HG03521 (cell line): ENCODE measurements around the gene CASP8AP2.
"Not testable (repeated sequence)": the region's sequence is repeated elsewhere in the genome, so short reads cannot be mapped to it uniquely, and the experiment has no call there.

Experiments
- ATAC-seq: cut with Tn5 transposase; IDR thresholded peaks from one replicate; pipeline ENCODE4 v1.9.1; 2021; ENCODE audit warnings: mild to moderate bottlenecking, moderate library complexity; ENCODE audit not compliant: unreplicated experiment

Gene CASP8AP2

DNA sequence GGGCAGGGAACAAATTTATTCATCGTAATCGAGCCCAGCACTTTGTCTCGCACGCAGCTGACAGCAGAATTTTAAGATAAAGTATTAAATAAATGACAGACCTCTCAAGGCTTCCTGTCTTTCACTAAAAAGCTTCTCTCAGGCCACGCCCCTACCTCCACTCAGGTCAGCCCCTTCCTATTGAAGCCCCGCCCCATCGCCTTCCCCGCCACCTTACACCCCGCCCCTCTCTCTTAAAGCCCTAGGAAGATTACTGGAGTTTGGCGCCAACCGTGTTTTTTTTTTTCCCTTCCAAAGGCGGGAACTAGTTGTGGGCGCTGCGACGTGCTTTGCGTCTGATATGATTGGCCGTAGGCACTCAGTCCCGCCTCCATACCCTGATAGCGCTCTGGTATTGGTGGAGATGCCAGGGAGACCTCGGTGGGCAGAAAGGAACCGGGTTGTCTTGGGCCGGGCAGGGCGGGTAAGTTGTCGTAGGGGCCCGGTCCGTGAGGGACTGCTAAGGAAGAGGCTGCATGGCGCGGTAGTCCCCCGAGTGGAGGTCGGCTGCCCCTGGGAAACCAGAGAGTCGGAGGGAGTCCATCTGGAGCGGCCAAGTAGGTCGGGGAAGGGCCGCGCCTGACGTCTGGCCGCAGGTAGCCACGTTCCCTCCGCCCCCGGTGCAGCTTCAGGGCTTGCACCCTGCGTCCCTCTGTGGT, at the start of gene CASP8AP2:
Gene CASP8AP2, plus strand, starts transcription at position 409 of the 698 bp plus-strand sequence.
- ATAC-seq = peak; percentile 97

DNA sequence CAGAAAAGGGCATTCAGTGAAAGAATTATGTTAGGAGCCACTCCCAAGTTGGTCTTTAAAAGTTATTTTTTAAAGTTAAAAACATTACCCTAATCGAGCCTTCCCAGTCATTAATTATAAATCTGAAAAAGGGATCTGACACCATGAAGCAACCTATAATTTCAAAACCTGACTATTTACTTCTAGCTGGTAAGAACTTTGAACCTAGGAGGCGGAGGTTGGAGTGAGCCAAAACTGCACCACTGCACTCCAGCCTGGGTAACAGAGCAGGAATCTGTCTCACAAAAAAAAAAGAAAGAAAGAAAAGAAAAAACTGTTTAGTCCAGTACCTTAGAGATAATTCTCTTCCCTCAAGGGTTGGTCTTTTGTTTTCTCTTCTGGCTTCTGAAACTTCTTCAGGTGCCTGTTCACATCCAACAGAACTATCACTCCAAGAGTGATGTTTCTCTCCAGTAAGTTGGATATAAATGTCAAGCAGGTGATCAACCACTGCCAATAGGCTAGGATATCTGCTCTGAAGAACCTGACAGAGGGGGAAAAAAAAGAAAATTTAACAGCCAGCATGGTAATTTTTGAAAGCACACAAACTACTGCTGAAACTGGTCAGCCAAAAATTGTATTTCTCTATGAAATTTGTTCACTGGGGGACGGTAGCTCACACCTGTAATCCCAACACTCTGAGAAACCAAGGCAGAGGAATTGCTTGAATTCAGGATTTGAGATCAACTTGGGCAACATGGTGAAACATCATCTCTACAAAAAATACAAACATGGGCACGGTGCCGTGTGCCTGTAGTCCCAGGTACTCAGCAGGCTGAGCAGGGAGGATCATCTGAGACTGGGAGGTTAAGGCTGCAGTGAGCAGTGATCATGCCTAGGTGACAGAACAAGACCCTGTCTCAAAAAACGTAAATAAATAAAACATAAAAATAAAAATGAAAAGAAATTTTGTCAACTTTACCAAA, 48.3 kb upstream of the CASP8AP2 start:
- ATAC-seq = no peak

DNA sequence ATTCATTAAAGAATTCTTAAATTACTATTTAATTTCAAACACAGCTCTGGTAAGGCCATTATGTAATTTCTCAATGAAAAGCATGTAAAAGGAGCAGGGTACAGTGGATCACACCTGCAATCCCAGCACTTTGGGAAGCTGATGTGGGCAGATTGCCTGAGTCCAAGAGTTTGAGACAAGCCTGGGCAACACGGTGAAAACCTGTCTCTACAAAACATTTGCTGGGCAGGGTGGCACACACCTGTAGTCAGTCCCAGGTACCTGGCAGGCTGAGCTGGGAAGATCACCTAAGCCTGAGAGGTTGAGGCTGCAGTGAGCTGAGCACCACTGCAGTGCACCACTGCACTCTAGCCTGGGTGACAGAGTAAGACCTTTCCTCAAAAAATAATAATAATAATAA, 47.5 kb upstream of the CASP8AP2 start:
- ATAC-seq = no peak

DNA sequence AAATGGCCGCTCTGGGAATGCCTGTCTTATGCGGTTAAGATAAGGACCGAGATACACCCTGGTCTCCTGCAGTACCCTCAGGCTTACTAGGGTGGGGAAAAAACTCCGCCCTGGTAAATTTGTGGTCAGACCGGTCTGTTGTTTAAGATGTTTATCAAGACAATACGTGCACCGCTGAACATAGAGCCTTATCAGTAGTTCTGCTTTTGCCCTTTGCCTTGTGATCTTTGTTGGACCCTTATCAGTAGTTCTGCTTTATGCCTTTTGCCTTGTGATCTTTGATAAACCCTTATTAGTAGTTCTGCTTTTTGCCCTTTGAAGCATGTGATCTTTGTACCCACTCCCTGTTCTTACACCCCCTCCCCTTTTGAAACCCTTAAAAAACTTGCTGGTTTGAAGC, 46.4 kb upstream of the CASP8AP2 start:
- not testable (repeated sequence) for ATAC-seq

DNA sequence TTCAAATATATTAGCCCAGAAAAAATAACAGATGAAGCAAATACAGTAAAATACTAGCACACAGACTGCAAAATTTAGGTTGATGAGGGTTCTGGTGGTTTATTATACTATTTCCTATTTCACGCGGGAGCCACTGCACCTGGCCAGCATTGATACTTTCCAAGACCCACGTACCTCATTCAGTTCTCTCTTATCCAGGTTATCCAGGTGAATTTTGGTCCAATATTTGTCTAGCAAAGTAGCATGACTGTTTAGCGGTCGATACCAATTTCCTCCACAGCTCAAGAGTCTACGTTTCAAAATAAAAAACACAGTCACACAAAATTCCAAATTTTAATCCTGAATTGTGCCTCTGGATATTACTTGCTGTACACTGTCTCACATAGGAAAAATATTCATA, 44.8 kb upstream of the CASP8AP2 start:
- no peak for ATAC-seq

DNA sequence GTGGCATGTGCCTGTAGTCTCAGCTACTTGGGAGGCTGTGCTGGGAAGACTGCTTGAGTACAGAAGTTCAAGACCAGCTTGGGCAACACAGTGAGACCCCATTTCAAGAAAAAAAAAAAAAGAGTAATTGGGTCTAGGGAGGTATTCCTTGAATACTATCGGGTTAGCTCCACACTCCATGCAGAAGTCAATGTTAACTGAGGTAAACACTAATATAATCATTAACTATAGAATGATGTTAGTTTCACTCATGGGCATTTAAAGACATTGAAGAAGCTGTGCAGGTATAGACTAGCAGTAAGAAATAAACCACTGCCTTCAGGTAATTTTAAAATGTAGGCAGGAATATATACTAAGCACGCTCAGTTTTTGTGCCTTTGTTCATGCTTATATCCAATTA, 42.7 kb upstream of the CASP8AP2 start:
- ATAC-seq = no peak

DNA sequence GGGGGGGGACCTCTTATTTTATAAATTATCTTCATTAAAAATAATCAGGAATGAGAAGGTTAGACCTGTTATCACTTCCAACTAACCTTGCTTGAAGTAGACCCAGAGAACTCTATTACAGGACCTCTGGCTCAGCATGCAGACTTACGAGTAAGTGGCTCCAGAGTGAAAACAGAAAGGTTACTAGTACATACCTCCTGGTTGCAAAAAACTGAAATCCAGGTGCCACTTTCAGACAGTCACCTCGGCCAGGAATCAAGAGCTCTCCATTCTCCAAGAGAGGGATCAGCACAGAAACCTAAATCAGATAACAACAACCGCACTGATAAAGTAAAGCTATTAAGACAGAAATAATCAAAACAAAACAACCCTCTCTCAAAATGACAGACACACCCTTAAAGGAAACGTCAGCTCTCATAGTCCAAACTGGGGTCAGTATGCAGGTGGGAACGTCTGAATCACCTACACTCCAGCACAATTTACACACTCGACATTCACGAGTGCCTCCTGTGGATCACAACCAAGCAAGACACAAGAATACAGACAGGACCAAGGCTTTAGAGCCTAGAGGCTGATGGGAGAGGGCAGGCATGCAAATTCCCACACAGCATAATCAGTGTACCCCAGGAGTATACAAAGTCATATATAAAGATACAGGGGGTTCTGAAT, 41.9 kb upstream of the CASP8AP2 start:
- no peak for ATAC-seq

DNA sequence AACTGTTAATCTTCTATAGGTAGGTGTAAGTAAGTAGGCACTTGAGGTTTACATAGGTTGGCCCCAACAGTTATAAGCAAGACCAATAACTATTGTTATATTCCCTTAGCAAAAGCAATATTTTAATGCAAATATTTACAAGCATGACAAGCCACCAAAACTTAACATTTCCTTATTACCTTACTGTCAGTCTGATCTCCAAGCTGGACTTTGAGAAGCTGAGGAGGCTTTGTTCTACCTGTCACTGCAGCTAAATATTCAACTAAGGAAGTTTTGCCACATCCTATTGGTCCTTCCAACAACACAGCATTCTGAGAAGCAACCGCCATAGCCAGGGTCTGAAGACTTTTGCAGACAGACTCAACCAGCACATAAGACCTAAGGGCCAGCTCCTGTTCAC, 39.7 kb upstream of the CASP8AP2 start:
- ATAC-seq = no peak

DNA sequence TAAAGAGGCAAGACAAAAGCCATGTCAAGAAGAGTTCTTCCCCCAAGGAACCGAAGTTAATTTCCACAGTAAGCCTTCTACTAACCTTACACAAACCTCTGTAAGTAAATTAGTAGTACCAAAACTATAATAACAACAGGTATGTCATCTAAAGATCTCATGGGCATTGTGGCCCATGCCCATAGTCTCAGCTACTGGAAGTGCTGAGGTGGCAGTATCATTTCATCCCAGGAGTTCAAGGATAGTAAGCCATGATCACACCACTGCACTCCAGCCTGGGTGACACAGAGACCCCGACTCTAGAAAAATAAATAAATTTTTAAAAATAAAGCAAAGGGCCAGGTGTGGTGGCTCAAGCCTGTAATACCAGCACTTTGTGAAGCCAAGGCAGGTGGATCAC, 39.3 kb upstream of the CASP8AP2 start:
- no peak for ATAC-seq

DNA sequence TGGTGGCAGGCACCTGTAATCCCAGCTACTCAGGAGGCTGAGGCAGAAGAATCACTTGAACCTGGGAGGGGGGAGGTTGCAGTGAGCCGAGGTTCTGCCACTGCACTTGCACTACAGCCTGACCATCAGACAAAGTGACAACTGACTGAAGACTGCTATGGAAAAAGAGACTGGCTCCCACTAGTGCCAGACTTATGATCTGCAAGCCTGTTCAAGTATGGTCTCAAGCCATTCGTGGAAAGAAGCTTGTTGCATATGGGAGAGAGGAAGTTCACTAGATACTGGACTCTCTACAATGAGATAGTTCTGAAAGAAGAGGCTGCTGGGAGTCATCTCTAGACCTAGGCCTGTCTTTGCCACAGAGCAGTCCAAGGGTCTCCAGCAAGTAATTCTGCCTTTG, 36.8 kb upstream of the CASP8AP2 start:
- ATAC-seq = peak; percentile 61

DNA sequence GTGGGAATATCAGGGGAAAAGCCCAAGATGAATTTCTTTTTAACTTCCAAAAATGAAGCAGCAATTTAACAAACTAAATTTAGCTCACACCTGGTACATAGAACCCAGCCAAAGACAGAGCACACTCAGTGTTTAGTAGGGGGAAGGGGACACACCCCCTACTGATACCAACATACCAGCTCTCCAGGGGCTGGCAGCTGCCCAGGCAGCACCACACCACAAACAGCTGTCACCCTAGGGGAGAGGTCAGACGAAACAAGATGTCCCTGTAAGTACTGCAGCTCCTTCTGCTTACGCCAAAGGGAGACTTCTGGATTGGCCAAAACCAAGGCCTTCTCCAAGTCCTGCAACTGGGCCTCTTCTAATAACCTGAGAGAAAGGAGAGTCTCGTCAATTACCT, 36.1 kb upstream of the CASP8AP2 start:
- no peak for ATAC-seq

DNA sequence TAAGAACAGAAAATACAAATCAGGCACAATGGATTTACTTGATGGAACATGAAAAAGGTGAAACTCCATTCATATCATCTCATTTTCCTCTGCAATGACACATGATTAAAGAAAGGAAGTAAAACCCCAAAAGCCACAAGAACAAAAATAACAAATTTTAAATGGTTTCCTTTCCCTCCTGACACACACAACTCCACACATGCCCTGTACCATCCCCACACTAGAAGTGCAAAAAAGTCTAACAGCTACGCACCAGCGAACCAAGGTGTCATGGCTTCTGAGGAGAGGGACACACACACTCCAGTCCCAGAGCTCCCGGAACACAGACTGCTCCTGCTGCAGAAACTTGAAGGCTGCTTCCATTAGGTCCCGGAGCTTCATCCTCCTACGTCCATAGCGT, 35.4 kb upstream of the CASP8AP2 start:
- ATAC-seq = no peak

DNA sequence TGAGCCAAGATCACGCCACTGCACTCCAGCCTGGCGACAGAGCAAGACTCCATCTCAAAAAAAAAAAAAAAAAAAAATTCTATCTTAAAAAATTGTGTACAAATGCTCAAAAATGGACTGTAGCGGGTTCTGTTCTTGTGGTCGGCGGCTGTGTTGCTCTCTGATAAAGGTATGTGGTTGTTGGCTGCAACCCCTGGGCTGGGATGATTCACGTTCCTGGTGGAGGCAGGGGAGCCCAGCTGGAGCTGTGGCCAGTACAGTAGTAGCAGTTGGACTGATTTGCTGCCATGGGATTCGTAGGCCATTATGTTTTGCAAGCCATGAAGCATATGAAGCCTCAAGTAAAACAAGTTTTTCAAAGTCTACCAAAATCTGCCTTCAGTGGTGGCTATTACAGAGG, 32.4 kb upstream of the CASP8AP2 start:
- no peak for ATAC-seq

DNA sequence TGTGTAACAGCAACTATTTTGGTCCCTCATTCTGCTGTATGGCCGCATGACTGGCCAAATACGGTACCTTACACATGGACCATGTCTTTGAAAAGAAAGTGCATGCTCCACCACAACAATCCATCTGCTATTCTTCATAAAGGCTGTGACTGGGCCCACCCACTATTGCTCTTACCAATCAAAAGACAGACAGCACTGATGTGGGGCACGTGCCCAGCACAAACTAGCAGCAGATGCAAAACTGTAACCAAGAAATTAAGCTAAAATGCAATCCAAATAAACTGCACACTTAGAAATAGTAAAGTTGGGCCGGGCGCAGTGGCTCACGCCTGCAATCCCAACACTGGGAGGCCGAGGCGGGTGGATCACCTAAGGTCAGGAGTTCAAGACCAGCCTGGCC, 30.6 kb upstream of the CASP8AP2 start:
- no peak for ATAC-seq

DNA sequence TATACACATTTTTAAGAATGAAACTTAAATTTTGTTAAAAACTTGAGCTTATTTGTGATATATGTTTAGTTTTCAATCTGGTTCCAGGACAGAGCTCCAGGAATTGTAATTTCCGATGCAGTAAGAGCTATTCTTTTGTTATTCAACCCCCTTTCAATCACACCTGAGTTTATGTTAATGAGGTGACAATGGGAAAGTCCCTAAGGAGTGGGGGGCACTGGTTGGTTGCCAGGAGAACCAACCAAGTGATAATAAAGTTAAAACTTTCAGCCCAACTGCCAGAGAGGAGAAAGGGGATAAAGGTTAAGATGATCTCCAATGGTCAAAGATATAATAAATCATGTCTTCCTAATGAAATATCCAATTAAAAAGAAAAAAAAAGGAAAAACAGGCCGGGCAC, 29.9 kb upstream of the CASP8AP2 start:
- ATAC-seq = no peak

DNA sequence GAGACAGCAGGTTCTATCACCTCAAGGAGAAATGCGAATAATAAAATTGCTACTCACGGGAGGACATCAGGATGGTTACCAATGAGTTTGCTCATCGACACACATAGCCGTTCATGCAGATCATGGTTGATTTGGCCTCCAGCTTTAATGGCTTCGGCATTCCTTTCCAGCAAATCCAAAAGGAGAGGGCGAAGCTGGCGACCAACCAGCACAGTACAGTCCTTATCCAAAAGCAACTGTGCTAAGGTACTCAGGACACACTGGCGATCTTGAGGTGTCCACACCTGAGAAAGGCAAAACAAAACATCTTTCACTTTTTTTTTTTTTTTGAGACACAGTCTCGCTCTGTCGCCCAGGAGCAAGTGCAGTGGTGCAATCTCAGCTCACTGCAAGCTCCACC, 26.4 kb upstream of the CASP8AP2 start:
- ATAC-seq = no peak

DNA sequence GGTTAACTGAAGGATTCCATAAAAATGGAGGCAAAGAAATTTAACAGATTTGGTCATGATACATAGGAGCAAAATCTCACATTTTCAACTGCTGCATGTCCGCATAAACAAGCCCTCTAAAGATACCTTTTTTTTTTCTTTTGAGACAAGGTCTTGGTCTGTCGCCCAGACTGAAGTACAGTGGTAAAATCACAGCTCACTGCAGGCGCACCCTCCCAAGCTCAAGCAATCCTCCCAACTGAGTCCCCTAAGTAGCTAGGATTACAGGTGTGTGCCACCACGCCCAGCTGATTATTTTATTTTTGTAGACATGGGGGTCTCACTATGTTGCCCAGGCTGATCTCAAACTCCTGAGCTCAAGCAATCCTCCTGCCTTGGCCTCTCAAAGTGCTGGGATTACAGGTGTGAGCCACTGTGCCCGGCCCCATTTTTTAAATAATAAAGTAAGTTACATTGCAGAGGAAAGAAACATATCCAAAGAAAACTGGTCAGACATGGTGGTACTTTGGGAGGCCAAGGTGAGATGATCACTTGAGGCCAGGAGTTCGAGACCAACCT, 23.8 kb upstream of the CASP8AP2 start:
- no peak for ATAC-seq

DNA sequence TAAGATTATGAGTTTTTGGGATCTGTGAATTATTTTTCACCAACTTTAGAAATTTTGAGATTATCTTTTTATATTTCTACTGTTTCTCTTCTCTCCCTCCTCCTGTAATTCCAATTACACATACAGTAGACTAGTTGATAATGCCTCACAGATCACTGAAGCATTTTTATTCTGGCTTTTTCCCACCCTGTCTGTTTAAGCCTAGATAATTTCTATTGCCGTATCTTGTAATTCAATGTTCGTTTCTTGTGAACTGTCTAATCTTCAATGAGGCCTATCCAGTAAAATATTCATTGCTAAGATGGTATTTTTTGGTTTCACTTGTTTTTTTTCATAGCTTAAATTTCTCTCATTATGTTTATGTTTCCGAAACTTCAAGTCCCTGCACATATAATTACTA, 22.1 kb upstream of the CASP8AP2 start:
- ATAC-seq = no peak

DNA sequence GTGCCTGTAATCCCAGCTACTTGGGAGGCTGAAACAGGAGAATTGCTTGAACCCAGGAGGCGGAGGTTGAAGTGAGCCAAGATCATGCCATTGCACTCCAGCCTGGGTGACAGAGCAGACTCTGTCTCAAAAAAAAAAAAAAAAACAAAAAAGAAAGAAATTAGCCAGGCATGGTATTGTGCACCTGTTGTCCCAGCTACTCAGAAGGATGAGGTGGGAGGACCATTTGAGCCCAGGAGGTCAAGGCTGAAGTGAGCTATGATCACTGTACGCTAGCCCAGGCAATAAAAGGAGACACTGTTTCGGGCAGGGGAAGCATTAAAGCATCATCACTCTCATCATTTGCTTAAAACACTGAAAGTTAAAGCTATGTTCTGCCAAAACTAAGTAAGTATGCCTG, 16.3 kb upstream of the CASP8AP2 start:
- not testable (repeated sequence) for ATAC-seq

DNA sequence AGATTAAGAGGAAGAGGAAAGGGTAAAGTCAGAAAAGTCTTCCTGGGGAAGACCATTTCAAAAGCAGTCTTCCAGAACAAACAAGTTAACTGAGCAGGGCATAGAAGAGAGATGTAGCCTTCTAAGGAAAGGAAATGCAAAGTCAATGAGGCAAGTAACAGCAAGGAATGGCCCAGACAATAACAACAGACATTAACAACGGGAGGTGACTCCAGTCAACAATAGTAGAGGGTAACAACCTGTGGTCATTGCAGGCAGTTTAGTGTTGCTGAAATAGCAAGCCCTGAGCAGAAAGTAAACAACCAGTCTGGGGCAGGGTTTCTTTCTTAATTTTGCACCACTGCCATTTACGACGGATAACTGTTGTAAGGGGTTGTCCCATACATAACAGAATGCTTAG, 12.2 kb upstream of the CASP8AP2 start:
- ATAC-seq = no peak

DNA sequence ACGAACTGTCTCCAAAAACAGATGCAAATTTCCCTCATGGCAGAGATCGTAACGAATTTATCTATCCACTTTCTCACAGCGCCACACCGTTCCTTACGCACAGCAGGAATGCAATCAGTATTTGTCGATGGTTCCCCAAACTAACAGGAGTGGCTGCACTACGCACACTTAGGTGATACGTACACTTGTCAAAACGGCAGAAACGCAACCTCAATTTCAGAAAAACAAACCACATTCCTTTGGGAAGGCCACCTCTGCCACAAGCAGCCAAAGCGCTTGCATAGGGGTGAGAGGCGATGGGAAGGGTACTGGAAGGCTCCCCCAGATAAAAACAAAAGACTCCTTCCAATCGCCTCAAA, 10.7 kb upstream of the CASP8AP2 start:
- peak; percentile 17 for ATAC-seq
